HepG2 (cell line): ENCODE data around the gene ANO6. TPM values are rescaled to one million over a fixed set of nuclear protein-coding genes. Genes with fewer than 3 reads are reported as not detected.

Experiments used
- ATAC-seq: fragments of 200-7000 bp; cut with Tn5 transposase; 3 replicates; pipeline ENCODE4 v1.9.1; 2020; ENCODE audit warnings: mild to moderate bottlenecking, moderate library complexity
- BruUV-seq: library from RNA; stranded (reverse); fragments of 400-500 nt; replicated peaks from 2 replicates; lab custom pipeline; 2021; lab: Mats Ljungman, UMichigan
- CTCF ChIA-PET: fragments of 300-600 bp; formaldehyde crosslinking; extraction: SDS; loops from one replicate; lab custom pipeline; 2021; ENCODE audit warnings: low total read pairs, inconsistent platforms, low intra/inter-chr PET ratio; lab: Yijun Ruan, JAX
- POLR2A ChIA-PET: fragments of 350-600 bp; sonication (Branson Sonifier 250); formaldehyde crosslinking; loops from one replicate; lab custom pipeline; 2020; ENCODE audit warnings: antibody characterized with exemption, inconsistent platforms; lab: Yijun Ruan, JAX
- DNase-seq: peaks from one replicate; pipeline ENCODE4 v3.0.0-alpha.2; 2015; ENCODE audit warnings: low spot score
- FAIRE-seq: peaks from 3 replicates; lab custom pipeline; 2011; peaks lifted over from hg19 to GRCh38; lab: Jason Lieb, UNC
- H2AFZ ChIP-seq: one replicate; pipeline ENCODE4 v1.6.1; 2011; ENCODE audit warnings: low read length, inconsistent platforms
- H3K27ac ChIP-seq: fragments of 300-600 bp; 3 replicates; pipeline ENCODE4 v1.8.0; 2011; ENCODE audit warnings: mixed run types, mild to moderate bottlenecking, mixed read lengths, low read length, inconsistent platforms; ENCODE audit not compliant: insufficient read depth; ENCODE audit errors: extremely low read length
- H3K27me3 ChIP-seq, 2 experiments: fragments of 200-600 bp in 1 of 2; 2 replicates in 1 of 2; 3 replicates in 1 of 2; pipeline versions ENCODE4 v1.6.0 to v1.8.0; 2011; ENCODE audit warnings: low read length in 2 of 2, mild to moderate bottlenecking in 2 of 2, moderate library complexity in 2 of 2, inconsistent platforms in 1 of 2; ENCODE audit not compliant: insufficient read depth in 2 of 2, control insufficient read depth in 1 of 2
- H3K36me3 ChIP-seq, 2 experiments: fragments of 200-600 bp in 1 of 2; replicated peaks in 1 of 2; 2 replicates in 1 of 2; 3 replicates in 1 of 2; pipeline versions ENCODE4 v1.5.1 to v1.8.0; 2011; ENCODE audit warnings: low read length in 2 of 2, inconsistent platforms in 1 of 2; ENCODE audit not compliant: insufficient read depth in 2 of 2, control insufficient read depth in 1 of 2
- H3K4me1 ChIP-seq: 2 replicates; pipeline ENCODE4 v1.5.1; 2012; ENCODE audit warnings: low read length, inconsistent platforms; ENCODE audit not compliant: insufficient read depth
- H3K4me2 ChIP-seq: 2 replicates; pipeline ENCODE4 v1.6.0; 2011; ENCODE audit warnings: low read depth, low read length, inconsistent platforms
- H3K4me3 ChIP-seq, 3 experiments: fragments of 200-600 bp in 1 of 3; sonication (generic), shearing (Covaris generic) in 1 of 3; replicated peaks in 1 of 3; 2 replicates each; pipeline ENCODE4 v1.5.1; 2011 to 2016; ENCODE audit warnings: low read length in 3 of 3, inconsistent platforms in 2 of 3, low read depth in 2 of 3, mild to moderate bottlenecking in 2 of 3, control low read depth in 1 of 3, mixed read lengths in 1 of 3; ENCODE audit not compliant: insufficient read depth in 1 of 3
- H3K79me2 ChIP-seq: one replicate; pipeline ENCODE4 v1.6.1; 2011; ENCODE audit warnings: low read length, inconsistent platforms; ENCODE audit not compliant: insufficient read depth
- H3K9ac ChIP-seq: 2 replicates; pipeline ENCODE4 v1.6.0; 2011; ENCODE audit warnings: mild to moderate bottlenecking, low read depth, low read length, inconsistent platforms; ENCODE audit not compliant: insufficient read depth
- H3K9me3 ChIP-seq: 2 replicates; pipeline ENCODE4 v1.5.1; 2012; ENCODE audit warnings: mild to moderate bottlenecking, low read length
- H4K20me1 ChIP-seq: 2 replicates; pipeline ENCODE4 v1.6.0; 2011; ENCODE audit warnings: inconsistent platforms, mild to moderate bottlenecking, low read length, moderate library complexity; ENCODE audit not compliant: insufficient read depth
- CEBPZ ChIP-seq: IDR thresholded peaks from 2 replicates; pipeline ENCODE4 v1.6.1; 2012; ENCODE audit warnings: low read length, improper control_type of control experiment
- CSRNP1 ChIP-seq: sonication (generic); formaldehyde crosslinking; IDR thresholded peaks from 2 replicates; pipeline ENCODE4 v1.8.1; 2023; ENCODE audit warnings: mild to moderate bottlenecking, missing genetic modification reagents
- DR1 ChIP-seq: sonication (generic); formaldehyde crosslinking; IDR thresholded peaks from 2 replicates; pipeline ENCODE4 v1.8.0; 2021; ENCODE audit warnings: mild to moderate bottlenecking, missing genetic modification reagents, inconsistent platforms
- ETV6 ChIP-seq: sonication (generic); formaldehyde crosslinking; conservative IDR thresholded peaks from 2 replicates; pipeline ENCODE4 v1.4.0; 2020; ENCODE audit warnings: missing genetic modification reagents
- FOSL1 ChIP-seq: sonication (generic); formaldehyde crosslinking; IDR thresholded peaks from 2 replicates; pipeline ENCODE4 v1.9.0; 2021; ENCODE audit warnings: missing genetic modification reagents, borderline replicate concordance
- HDAC1 ChIP-seq: sonication (generic); formaldehyde crosslinking; IDR thresholded peaks from 2 replicates; pipeline ENCODE4 v1.5.1; 2020; ENCODE audit warnings: mild to moderate bottlenecking, missing genetic modification reagents
- HMGA1 ChIP-seq: sonication (generic); formaldehyde crosslinking; conservative IDR thresholded peaks from 2 replicates; pipeline ENCODE4 v1.4.0; 2020; ENCODE audit warnings: missing genetic modification reagents
- POGK ChIP-seq: sonication (generic); formaldehyde crosslinking; conservative IDR thresholded peaks from 2 replicates; pipeline ENCODE4 v1.8.0; 2022; ENCODE audit warnings: mild to moderate bottlenecking, moderate library complexity, missing genetic modification reagents
- ZC3H13 ChIP-seq: sonication (generic); formaldehyde crosslinking; IDR thresholded peaks from 2 replicates; pipeline ENCODE4 v1.8.1; 2023; ENCODE audit warnings: mild to moderate bottlenecking, missing genetic modification reagents, moderate library complexity
- ZNF17 ChIP-seq: sonication (generic); formaldehyde crosslinking; IDR thresholded peaks from 2 replicates; pipeline ENCODE4 v1.5.0; 2020; ENCODE audit warnings: mild to moderate bottlenecking, missing genetic modification reagents
- ZNF281 ChIP-seq: sonication (generic); formaldehyde crosslinking; IDR thresholded peaks from 2 replicates; pipeline ENCODE4 v1.4.0; 2020; ENCODE audit warnings: missing genetic modification reagents, borderline replicate concordance
- ZNF563 ChIP-seq: sonication (generic); formaldehyde crosslinking; IDR thresholded peaks from 2 replicates; pipeline ENCODE4 v1.8.0; 2022; ENCODE audit warnings: mild to moderate bottlenecking, moderate library complexity, missing genetic modification reagents
- ZNF652 ChIP-seq: IDR thresholded peaks from 2 replicates; pipeline ENCODE4 v1.6.1; 2016; ENCODE audit warnings: low read depth, borderline replicate concordance
- WGBS: methylation state at CpG from one replicate; pipeline ENCODE4 v1.1.6; 2017; ENCODE audit warnings: low lambda C conversion rate; 5-methylcytosine and 5-hydroxymethylcytosine counted together
- in situ Hi-C: cut with HindIII; loops from 2 replicates; pipeline ENCODE4 v1.10.0; 2017; ENCODE audit warnings: low pct_unique_long_range_greater_than_20kb; ENCODE audit not compliant: extremely low pct_ligation_motif_present
- intact Hi-C: fragments of 100-400 bp; cut with micrococcal nuclease; formaldehyde crosslinking; loops from one replicate; pipeline ENCODE4 v1.10.0; 2022; ENCODE audit not compliant: unreplicated experiment
- polyA plus RNA-seq, 8 experiments: library from polyadenylated mRNA; depleted of rRNA in 3 of 8; stranded (reverse) in 7 of 8; unstranded in 1 of 8; fragments of >200 nt; fragmentation: Illumina TruSeq in 4 of 8; extraction: Trizol in 4 of 8; gene quantifications; 2 replicates each; pipeline versions ENCODE4 v1.2.1 to v1.2.3, GENCODE V29; 2011 to 2016; ENCODE audit warnings: low read depth in 4 of 8, missing spikeins in 1 of 8, mixed read lengths in 1 of 8; ENCODE audit not compliant: insufficient read depth in 1 of 8
- total RNA-seq, 5 experiments: library from RNA; depleted of rRNA; stranded (reverse); fragments of >200 nt; fragmentation: Illumina TruSeq; extraction: Trizol; gene quantifications; 2 replicates each; pipeline ENCODE4 v1.2.3, GENCODE V29; 2016; ENCODE audit warnings: low read depth in 1 of 5

Gene ANO6
- total and polyA plus RNA-seq, 2 of the 13 experiments (the other 11 are each of a cell fraction or from before 2014, with no cell fraction given) = 37.8 to 57.1 TPM

- TF ChIP-seq ZNF652 (CRISPR knock-in tag) (no peak), ETV6 (CRISPR knock-in tag) (no peak), POGK (no peak), FOSL1 (CRISPR knock-in tag) (no peak), ZNF281 (CRISPR knock-in tag) (no peak), HMGA1 (CRISPR knock-in tag) (no peak), ZNF563 (CRISPR knock-in tag) (no peak), ZNF17 (CRISPR knock-in tag) (no peak), ZC3H13 (no peak), CEBPZ (no peak), CSRNP1 (CRISPR knock-in tag) (no peak), DR1 (no peak), HDAC1 (no peak)
- DNase-seq = no peak
- in situ Hi-C loops = no loop called here
Observed at GRCh38 chr12:45355730-45356129, 139.8 kb downstream of the ANO6 start.

More at GRCh38 chr12:45355730-45356129, 139.8 kb downstream of the ANO6 start:
- H3K9ac ChIP-seq = no peak overlapping the region
- no peaks in the 10 kb centered on the region for H3K79me2 ChIP-seq
- H3K27me3 ChIP-seq = no peaks in the 10 kb centered on the region
- H2AFZ ChIP-seq = no peak overlapping the region
- peaks cover 12 to 20% of the 10 kb centered on the region in 2 experiments; a peak in 4 of 5 replicates for H3K36me3 ChIP-seq
- ChIA-PET CTCF (no interaction called here), POLR2A (no interaction called here)
- no peaks in the 10 kb centered on the region for H3K9me3 ChIP-seq
- no TSS peak for BruUV-seq
- H3K27ac ChIP-seq = no peak overlapping the region
- H3K4me3 ChIP-seq = no peak overlapping the region
- no peak overlapping the region for H3K4me2 ChIP-seq
- WGBS = 84% methylated on average over 3 of the region's 3 CpGs
- peaks cover 26% of the 10 kb centered on the region for H3K4me1 ChIP-seq
- no peaks in the 10 kb centered on the region for H4K20me1 ChIP-seq
- ATAC-seq (no peak), FAIRE-seq (no peak)
- intact Hi-C loops = no loop called here
